Measurements from ENCODE around the gene COLQ. TPM values are rescaled to one million over a fixed set of nuclear protein-coding genes. Genes with fewer than 3 reads are reported as not detected.

The COLQ gene
- total RNA-seq, 1 experiment from 2014 or later, result 1.5 TPM

DNA sequence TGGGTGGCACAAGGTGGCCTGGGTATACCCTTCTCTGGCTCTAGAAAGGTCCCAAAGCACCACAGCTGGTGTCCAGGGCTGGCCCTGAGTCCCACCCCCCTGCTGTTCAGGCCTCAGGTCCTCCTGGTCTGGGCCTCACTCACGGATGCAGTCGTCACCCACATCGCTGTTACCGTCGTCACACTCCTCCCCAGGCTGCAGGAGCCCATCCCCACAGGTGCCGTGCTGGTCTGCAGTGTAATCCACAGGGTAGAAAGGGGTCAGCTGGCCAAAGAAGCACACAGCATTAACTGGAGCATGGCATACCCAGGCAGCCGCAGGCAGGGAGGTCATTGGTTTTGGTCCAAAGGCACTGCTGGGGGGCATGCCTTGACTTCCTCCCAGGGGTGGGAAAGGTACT, 65.8 kb downstream of the COLQ start:
- intact Hi-C loops (cut with micrococcal nuclease), result no loop called here
- CTCF ChIA-PET, result interaction anchor here (0.6 kb wide), 1 partner anchor 25 kb away, joined by 6 read pairs; no protein-coding TSS in a partner anchor
- no TSS peak for BruUV-seq (replicated peaks)

DNA sequence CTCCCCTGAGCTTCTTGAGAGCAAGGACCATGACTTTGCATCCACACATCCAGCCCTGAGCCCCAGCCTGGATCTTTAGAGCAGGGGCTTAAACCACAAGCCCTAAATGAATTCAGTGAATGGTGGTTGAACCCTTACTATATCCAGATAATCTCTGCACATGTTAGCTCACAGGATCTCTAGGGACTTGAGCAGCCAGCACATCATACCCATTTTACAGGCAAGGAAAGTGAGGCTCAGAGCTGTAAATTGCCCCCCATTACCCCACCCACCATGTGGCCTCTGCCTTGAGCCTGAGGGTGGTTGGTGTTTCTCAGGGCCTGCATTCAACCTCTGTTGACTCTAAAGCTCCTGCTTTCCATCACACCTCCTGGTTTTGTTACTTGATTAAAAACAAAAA, 66.5 kb downstream of the COLQ start:
- intact Hi-C loops (cut with micrococcal nuclease), result no loop called here
- POLR2A ChIA-PET (ENCODE audit: unreplicated experiment), result no interaction called here
- no peak overlapping the region for H3K4me3 ChIP-seq (ENCODE audit: low read length)
- no peak overlapping the region for H3K27ac ChIP-seq (ENCODE audit: low read length)
- H3K79me2 ChIP-seq (ENCODE audit: low read length), result no peaks in the 10 kb centered on the region
- H3K36me3 ChIP-seq (ENCODE audit: low read depth, low read length), result no peaks in the 10 kb centered on the region
- H3K9ac ChIP-seq (ENCODE audit: low read length), result no peak overlapping the region
- H3K9me2 ChIP-seq (replicated peaks; ENCODE audit: low read length), result no peaks in the 10 kb centered on the region
- no peak overlapping the region for H2AFZ ChIP-seq (ENCODE audit: low read length)
- ATAC-seq, result no peak
- H3F3A ChIP-seq (ENCODE audit: low read length, unreplicated experiment), result no peaks in the 10 kb centered on the region
- BruUV-seq (replicated peaks), result no TSS peak
- no peaks in the 10 kb centered on the region for H3K9me3 ChIP-seq (ENCODE audit: low read length)
- no peaks in the 10 kb centered on the region for H3K4me1 ChIP-seq (ENCODE audit: insufficient read depth, low read length)
- TF ChIP-seq, protein P1, sequence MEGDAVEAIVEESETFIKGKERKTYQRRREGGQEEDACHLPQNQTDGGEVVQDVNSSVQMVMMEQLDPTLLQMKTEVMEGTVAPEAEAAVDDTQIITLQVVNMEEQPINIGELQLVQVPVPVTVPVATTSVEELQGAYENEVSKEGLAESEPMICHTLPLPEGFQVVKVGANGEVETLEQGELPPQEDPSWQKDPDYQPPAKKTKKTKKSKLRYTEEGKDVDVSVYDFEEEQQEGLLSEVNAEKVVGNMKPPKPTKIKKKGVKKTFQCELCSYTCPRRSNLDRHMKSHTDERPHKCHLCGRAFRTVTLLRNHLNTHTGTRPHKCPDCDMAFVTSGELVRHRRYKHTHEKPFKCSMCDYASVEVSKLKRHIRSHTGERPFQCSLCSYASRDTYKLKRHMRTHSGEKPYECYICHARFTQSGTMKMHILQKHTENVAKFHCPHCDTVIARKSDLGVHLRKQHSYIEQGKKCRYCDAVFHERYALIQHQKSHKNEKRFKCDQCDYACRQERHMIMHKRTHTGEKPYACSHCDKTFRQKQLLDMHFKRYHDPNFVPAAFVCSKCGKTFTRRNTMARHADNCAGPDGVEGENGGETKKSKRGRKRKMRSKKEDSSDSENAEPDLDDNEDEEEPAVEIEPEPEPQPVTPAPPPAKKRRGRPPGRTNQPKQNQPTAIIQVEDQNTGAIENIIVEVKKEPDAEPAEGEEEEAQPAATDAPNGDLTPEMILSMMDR (conservative IDR thresholded peaks at IDR 0.05; ENCODE audit: low read depth, low read length), result no peak
- TF ChIP-seq EZH2phosphoT487 (IDR thresholded peaks at IDR 0.05; ENCODE audit: borderline replicate concordance, low read length) (no peak), EZH2 (IDR thresholded peaks at IDR 0.05; ENCODE audit: low read length, unreplicated experiment) (no peak)
- H3K4me2 ChIP-seq (ENCODE audit: low read length), result no peak overlapping the region
- DNase-seq, result no peak
- H4K20me1 ChIP-seq (ENCODE audit: low read length), result no peaks in the 10 kb centered on the region
- CTCF ChIA-PET, result no interaction called here
- no peaks in the 10 kb centered on the region for H3K27me3 ChIP-seq (ENCODE audit: low read length)

More for the DNA sequence above, 65.8 kb downstream of the COLQ start:
- no peaks in the 10 kb centered on the region for H3K4me1 ChIP-seq (ENCODE audit: insufficient read depth, low read length)
- no peaks in the 10 kb centered on the region for H3F3A ChIP-seq (ENCODE audit: low read length, unreplicated experiment)
- ATAC-seq, result no peak
- H3K9me3 ChIP-seq (ENCODE audit: low read length), result no peaks in the 10 kb centered on the region
- no peak overlapping the region for H3K9ac ChIP-seq (ENCODE audit: low read length)
- H3K9me2 ChIP-seq (replicated peaks; ENCODE audit: low read length), result no peaks in the 10 kb centered on the region
- TF ChIP-seq EZH2 (IDR thresholded peaks at IDR 0.05; ENCODE audit: low read length, unreplicated experiment) (no peak), EZH2phosphoT487 (IDR thresholded peaks at IDR 0.05; ENCODE audit: borderline replicate concordance, low read length) (no peak)
- TF ChIP-seq, protein P1 (conservative IDR thresholded peaks at IDR 0.05; ENCODE audit: low read depth, low read length), result no peak
- POLR2A ChIA-PET (ENCODE audit: unreplicated experiment), result no interaction called here
- H3K27ac ChIP-seq (ENCODE audit: low read length), result no peak overlapping the region
- no peaks in the 10 kb centered on the region for H3K79me2 ChIP-seq (ENCODE audit: low read length)
- no peaks in the 10 kb centered on the region for H4K20me1 ChIP-seq (ENCODE audit: low read length)
- no peak for DNase-seq
- no peaks in the 10 kb centered on the region for H3K27me3 ChIP-seq (ENCODE audit: low read length)
- no peak overlapping the region for H3K4me3 ChIP-seq (ENCODE audit: low read length)
- no peak overlapping the region for H3K4me2 ChIP-seq (ENCODE audit: low read length)
- no peaks in the 10 kb centered on the region for H3K36me3 ChIP-seq (ENCODE audit: low read depth, low read length)
- H2AFZ ChIP-seq (ENCODE audit: low read length), result no peak overlapping the region

DNA sequence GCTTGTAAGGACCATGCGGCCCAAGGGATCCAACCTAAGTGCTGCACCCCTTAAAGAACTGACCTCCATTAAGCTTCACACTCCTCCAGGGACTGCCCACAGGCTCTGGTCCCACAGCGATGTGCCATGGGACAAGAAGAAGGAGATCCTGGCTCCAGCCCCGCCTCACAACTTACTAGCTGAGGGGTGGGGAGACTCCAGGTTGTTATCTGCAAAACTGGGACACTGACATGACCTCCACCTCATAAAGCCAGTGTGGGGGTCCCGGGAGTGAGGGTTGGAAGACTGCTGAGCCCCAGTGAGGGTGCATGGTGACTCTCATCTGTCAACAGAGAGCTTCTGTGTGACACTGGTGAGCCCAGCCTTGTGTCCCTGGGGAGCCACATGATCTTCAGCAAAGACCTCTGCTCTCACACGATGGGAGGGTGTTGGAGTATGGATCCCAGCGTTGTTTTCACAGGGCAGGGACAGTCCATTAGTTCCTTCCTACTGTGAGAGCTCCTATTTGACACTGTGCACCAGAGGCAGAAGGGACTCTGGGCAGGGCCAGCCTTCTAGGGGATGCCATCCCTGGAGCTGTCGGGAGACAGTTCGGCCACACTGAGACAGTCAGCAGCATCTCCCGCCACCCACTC, 67.4 kb downstream of the COLQ start:
- Histone ChIP-seq H3K4me3 (ENCODE audit: low read length) (no peak overlapping the region), H2AFZ (ENCODE audit: low read length) (no peak overlapping the region), H3K4me1 (ENCODE audit: insufficient read depth, low read length) (no peaks in the 10 kb centered on the region), H3K9ac (ENCODE audit: low read length) (no peak overlapping the region), H4K20me1 (ENCODE audit: low read length) (no peaks in the 10 kb centered on the region), H3K9me2 (replicated peaks; ENCODE audit: low read length) (no peaks in the 10 kb centered on the region), H3K9me3 (ENCODE audit: low read length) (no peaks in the 10 kb centered on the region), H3F3A (ENCODE audit: low read length, unreplicated experiment) (no peaks in the 10 kb centered on the region), H3K4me2 (ENCODE audit: low read length) (no peak overlapping the region), H3K79me2 (ENCODE audit: low read length) (no peaks in the 10 kb centered on the region), H3K36me3 (ENCODE audit: low read depth, low read length) (no peaks in the 10 kb centered on the region), H3K27me3 (ENCODE audit: low read length) (no peaks in the 10 kb centered on the region), H3K27ac (ENCODE audit: low read length) (no peak overlapping the region)
- ChIA-PET CTCF (no interaction called here), POLR2A (ENCODE audit: unreplicated experiment) (interaction anchor here (0.5 kb wide), 1 partner anchor 1708 kb away, joined by 3 read pairs; no protein-coding TSS in a partner anchor)
- no TSS peak for BruUV-seq (replicated peaks)
- no peak for DNase-seq
- TF ChIP-seq EZH2phosphoT487 (IDR thresholded peaks at IDR 0.05; ENCODE audit: borderline replicate concordance, low read length) (no peak), EZH2 (IDR thresholded peaks at IDR 0.05; ENCODE audit: low read length, unreplicated experiment) (no peak)
- TF ChIP-seq, protein P1 (conservative IDR thresholded peaks at IDR 0.05; ENCODE audit: low read depth, low read length), result no peak
- intact Hi-C loops (cut with micrococcal nuclease), result no loop called here
- no peak for ATAC-seq
